Hepatocyte (in vitro differentiated cells): ENCODE results near the gene KDELR3. TPM values are rescaled to one million over a fixed set of nuclear protein-coding genes. Genes with fewer than 3 reads are reported as not detected.

ENCODE experiments used
- polyA plus RNA-seq: library from polyadenylated mRNA; unstranded; fragments of >200 nt; fragmentation: Nextera tagmentation; extraction: Ambion mirVana; gene quantifications from 2 replicates; pipeline ENCODE4 v1.2.1, GENCODE V29; 2016
- total RNA-seq: library from RNA; depleted of rRNA; stranded (reverse); fragments of >200 nt; gene quantifications from 2 replicates; pipeline ENCODE4 v1.2.3, GENCODE V29; 2014

KDELR3 gene
- total and polyA plus RNA-seq, 2 experiments from 2014 or later = 92.4 to 171 TPM

Other genes with a start within 250 kb of the KDELR3 start
- gene TMEM184B, start 195.1 kb upstream of the KDELR3 start, total RNA-seq = 32.1 and 58.2 TPM in 2 replicates
- gene TMEM184B, start 195.1 kb upstream of the KDELR3 start, polyA plus RNA-seq = 90.0 and 102 TPM in 2 replicates
- 85.8 and 89.5 TPM in 2 replicates for gene CSNK1E, start 150.7 kb upstream of the KDELR3 start, total RNA-seq
- gene CSNK1E, start 150.7 kb upstream of the KDELR3 start, polyA plus RNA-seq = 123 and 152 TPM in 2 replicates
- 0.24 and 0.50 TPM in 2 replicates for gene KCNJ4, start 12.9 kb upstream of the KDELR3 start, total RNA-seq
- 0.08 and 0.30 TPM in 2 replicates for gene KCNJ4, start 12.9 kb upstream of the KDELR3 start, polyA plus RNA-seq
- 432 and 433 TPM in 2 replicates for gene DDX17, start 38.2 kb downstream of the KDELR3 start, total RNA-seq
- gene DDX17, start 38.2 kb downstream of the KDELR3 start, polyA plus RNA-seq = 42.3 and 50.1 TPM in 2 replicates
- gene DMC1, start 102.1 kb downstream of the KDELR3 start, total RNA-seq = 0.80 and 3.0 TPM in 2 replicates
- 0.21 and 0.74 TPM in 2 replicates for gene DMC1, start 102.1 kb downstream of the KDELR3 start, polyA plus RNA-seq
- 1.1 and 2.9 TPM in 2 replicates for gene FAM227A, start 188.3 kb downstream of the KDELR3 start, total RNA-seq
- gene FAM227A, start 188.3 kb downstream of the KDELR3 start, polyA plus RNA-seq = 0.51 and 2.3 TPM in 2 replicates
- 19.7 and 20.5 TPM in 2 replicates for gene CBY1, start 188.5 kb downstream of the KDELR3 start, total RNA-seq
- gene CBY1, start 188.5 kb downstream of the KDELR3 start, polyA plus RNA-seq = 35.8 and 39.4 TPM in 2 replicates
- 57.7 and 76.3 TPM in 2 replicates for gene TOMM22, start 213.9 kb downstream of the KDELR3 start, total RNA-seq
- 70.6 and 80.3 TPM in 2 replicates for gene TOMM22, start 213.9 kb downstream of the KDELR3 start, polyA plus RNA-seq
- gene JOSD1, start 232.8 kb downstream of the KDELR3 start, total RNA-seq = 76.0 and 104 TPM in 2 replicates
- gene JOSD1, start 232.8 kb downstream of the KDELR3 start, polyA plus RNA-seq = 15.8 and 18.6 TPM in 2 replicates
- gene GTPBP1, start 237.8 kb downstream of the KDELR3 start, total RNA-seq = 26.0 and 36.8 TPM in 2 replicates
- 28.6 and 30.8 TPM in 2 replicates for gene GTPBP1, start 237.8 kb downstream of the KDELR3 start, polyA plus RNA-seq